Measurements from ENCODE around the gene CR1L. TPM values are rescaled to one million over a fixed set of nuclear protein-coding genes. Genes with fewer than 3 reads are reported as not detected.

CR1L gene
- total and polyA plus RNA-seq, 2 experiments from 2014 or later, result 5.8 to 21.4 TPM

DNA sequence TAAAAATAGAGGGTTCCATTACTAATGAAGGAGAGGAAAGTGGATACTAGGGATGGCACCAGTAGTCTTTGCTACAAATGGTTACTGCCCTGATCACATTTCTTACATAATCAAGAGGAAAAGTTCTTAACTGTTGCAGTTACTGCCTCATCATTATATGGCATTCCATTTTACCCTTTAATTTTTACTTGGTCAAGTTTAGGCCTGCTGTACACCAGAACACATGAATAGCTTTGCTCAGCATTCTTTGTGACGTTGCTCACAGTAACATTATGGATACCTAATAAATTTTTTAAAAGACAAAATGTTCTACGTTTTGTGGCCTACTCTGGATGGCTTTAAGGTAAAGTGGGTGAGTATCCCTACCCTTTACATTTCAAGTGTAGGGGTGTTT is 38.6 kb upstream of the CR1L start (continued):
- TF ChIP-seq, protein P1, sequence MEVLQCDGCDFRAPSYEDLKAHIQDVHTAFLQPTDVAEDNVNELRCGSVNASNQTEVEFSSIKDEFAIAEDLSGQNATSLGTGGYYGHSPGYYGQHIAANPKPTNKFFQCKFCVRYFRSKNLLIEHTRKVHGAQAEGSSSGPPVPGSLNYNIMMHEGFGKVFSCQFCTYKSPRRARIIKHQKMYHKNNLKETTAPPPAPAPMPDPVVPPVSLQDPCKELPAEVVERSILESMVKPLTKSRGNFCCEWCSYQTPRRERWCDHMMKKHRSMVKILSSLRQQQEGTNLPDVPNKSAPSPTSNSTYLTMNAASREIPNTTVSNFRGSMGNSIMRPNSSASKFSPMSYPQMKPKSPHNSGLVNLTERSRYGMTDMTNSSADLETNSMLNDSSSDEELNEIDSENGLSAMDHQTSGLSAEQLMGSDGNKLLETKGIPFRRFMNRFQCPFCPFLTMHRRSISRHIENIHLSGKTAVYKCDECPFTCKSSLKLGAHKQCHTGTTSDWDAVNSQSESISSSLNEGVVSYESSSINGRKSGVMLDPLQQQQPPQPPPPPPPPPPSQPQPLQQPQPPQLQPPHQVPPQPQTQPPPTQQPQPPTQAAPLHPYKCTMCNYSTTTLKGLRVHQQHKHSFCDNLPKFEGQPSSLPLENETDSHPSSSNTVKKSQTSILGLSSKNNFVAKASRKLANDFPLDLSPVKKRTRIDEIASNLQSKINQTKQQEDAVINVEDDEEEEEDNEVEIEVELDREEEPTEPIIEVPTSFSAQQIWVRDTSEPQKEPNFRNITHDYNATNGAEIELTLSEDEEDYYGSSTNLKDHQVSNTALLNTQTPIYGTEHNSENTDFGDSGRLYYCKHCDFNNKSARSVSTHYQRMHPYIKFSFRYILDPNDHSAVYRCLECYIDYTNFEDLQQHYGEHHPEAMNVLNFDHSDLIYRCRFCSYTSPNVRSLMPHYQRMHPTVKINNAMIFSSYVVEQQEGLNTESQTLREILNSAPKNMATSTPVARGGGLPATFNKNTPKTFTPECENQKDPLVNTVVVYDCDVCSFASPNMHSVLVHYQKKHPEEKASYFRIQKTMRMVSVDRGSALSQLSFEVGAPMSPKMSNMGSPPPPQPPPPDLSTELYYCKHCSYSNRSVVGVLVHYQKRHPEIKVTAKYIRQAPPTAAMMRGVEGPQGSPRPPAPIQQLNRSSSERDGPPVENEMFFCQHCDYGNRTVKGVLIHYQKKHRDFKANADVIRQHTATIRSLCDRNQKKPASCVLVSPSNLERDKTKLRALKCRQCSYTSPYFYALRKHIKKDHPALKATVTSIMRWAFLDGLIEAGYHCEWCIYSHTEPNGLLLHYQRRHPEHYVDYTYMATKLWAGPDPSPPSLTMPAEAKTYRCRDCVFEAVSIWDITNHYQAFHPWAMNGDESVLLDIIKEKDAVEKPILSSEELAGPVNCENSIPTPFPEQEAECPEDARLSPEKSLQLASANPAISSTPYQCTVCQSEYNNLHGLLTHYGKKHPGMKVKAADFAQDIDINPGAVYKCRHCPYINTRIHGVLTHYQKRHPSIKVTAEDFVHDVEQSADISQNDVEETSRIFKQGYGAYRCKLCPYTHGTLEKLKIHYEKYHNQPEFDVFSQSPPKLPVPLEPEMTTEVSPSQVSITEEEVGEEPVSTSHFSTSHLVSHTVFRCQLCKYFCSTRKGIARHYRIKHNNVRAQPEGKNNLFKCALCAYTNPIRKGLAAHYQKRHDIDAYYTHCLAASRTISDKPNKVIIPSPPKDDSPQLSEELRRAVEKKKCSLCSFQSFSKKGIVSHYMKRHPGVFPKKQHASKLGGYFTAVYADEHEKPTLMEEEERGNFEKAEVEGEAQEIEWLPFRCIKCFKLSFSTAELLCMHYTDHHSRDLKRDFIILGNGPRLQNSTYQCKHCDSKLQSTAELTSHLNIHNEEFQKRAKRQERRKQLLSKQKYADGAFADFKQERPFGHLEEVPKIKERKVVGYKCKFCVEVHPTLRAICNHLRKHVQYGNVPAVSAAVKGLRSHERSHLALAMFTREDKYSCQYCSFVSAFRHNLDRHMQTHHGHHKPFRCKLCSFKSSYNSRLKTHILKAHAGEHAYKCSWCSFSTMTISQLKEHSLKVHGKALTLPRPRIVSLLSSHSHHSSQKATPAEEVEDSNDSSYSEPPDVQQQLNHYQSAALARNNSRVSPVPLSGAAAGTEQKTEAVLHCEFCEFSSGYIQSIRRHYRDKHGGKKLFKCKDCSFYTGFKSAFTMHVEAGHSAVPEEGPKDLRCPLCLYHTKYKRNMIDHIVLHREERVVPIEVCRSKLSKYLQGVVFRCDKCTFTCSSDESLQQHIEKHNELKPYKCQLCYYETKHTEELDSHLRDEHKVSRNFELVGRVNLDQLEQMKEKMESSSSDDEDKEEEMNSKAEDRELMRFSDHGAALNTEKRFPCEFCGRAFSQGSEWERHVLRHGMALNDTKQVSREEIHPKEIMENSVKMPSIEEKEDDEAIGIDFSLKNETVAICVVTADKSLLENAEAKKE (CRISPR knock-in tag; IDR thresholded peaks at IDR 0.05), result no peak
- TF ChIP-seq, protein P2, sequence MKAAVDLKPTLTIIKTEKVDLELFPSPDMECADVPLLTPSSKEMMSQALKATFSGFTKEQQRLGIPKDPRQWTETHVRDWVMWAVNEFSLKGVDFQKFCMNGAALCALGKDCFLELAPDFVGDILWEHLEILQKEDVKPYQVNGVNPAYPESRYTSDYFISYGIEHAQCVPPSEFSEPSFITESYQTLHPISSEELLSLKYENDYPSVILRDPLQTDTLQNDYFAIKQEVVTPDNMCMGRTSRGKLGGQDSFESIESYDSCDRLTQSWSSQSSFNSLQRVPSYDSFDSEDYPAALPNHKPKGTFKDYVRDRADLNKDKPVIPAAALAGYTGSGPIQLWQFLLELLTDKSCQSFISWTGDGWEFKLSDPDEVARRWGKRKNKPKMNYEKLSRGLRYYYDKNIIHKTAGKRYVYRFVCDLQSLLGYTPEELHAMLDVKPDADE (IDR thresholded peaks at IDR 0.05), result no peak

DNA sequence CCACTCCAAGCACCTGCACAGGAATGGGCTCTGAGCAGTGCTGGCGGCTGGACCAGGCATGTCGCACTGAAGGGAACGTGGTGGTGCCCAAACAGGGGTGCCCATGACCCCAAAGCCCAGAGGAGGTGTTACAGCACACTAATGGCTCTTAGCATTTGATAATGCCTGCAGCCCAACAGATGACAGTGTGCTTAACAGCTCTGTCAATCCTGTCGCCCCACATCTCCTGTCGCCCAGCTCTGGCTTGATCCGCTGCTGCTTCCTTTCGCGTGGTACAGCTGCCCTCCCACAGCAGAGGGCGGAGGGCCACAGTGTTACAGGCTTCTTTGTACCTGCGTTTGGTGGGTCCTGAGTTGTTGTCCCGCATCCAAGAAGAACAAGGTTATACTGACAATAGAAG is 32.2 kb upstream of the CR1L start:
- H3K36me3 Mint-ChIP-seq (ENCODE audit: low read depth), result peaks cover 20% of the 10 kb centered on the region; the same call in 2 of the 3 replicates
- TF ChIP-seq ZNF331 (CRISPR knock-in tag; IDR thresholded peaks at IDR 0.05; ENCODE audit: low read depth) (no peak), NANOG (IDR thresholded peaks at IDR 0.05; ENCODE audit: borderline replicate concordance) (no peak), JUNB (IDR thresholded peaks at IDR 0.05; ENCODE audit: unreplicated experiment) (no peak), CREB1 (CRISPR knock-in tag; IDR thresholded peaks at IDR 0.05; ENCODE audit: low read depth) (no peak)
- TF ChIP-seq, protein P1 (CRISPR knock-in tag; IDR thresholded peaks at IDR 0.05), result no peak
- TF ChIP-seq, protein P3, sequence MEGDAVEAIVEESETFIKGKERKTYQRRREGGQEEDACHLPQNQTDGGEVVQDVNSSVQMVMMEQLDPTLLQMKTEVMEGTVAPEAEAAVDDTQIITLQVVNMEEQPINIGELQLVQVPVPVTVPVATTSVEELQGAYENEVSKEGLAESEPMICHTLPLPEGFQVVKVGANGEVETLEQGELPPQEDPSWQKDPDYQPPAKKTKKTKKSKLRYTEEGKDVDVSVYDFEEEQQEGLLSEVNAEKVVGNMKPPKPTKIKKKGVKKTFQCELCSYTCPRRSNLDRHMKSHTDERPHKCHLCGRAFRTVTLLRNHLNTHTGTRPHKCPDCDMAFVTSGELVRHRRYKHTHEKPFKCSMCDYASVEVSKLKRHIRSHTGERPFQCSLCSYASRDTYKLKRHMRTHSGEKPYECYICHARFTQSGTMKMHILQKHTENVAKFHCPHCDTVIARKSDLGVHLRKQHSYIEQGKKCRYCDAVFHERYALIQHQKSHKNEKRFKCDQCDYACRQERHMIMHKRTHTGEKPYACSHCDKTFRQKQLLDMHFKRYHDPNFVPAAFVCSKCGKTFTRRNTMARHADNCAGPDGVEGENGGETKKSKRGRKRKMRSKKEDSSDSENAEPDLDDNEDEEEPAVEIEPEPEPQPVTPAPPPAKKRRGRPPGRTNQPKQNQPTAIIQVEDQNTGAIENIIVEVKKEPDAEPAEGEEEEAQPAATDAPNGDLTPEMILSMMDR (conservative IDR thresholded peaks at IDR 0.05; ENCODE audit: low read depth in 2 of 2), result no peak

More for the DNA sequence above, 32.2 kb upstream of the CR1L start:
- H3K27ac ChIP-seq (ENCODE audit: low read depth), result no peak overlapping the region
- no peak overlapping the region for H3K4me3 Mint-ChIP-seq
- H3K27me3 Mint-ChIP-seq (ENCODE audit: insufficient read depth, low read depth, poor library complexity), result peaks cover 2% of the 10 kb centered on the region
- no peak for ATAC-seq
- peaks cover 22% of the 10 kb centered on the region for H3K9me3 Mint-ChIP-seq
- no peaks in the 10 kb centered on the region for H3K36me3 ChIP-seq (ENCODE audit: insufficient read depth)
- no peaks in the 10 kb centered on the region for H3K4me1 Mint-ChIP-seq
- H3K9me2 ChIP-seq (ENCODE audit: insufficient read depth), result peaks cover 9% of the 10 kb centered on the region; the same call in 1 of the 2 replicates
- no peak overlapping the region for H3K4me2 ChIP-seq
- no peaks in the 10 kb centered on the region for H4K20me1 ChIP-seq (replicated peaks; ENCODE audit: insufficient read depth)
- H3K27me3 ChIP-seq (ENCODE audit: insufficient read depth), result no peaks in the 10 kb centered on the region
- no peaks in the 10 kb centered on the region for H3K79me2 ChIP-seq (replicated peaks; ENCODE audit: insufficient read depth)
- H2AFZ ChIP-seq, result no peak overlapping the region
- peak; percentile 15 for DNase-seq (ENCODE audit: low spot score)
- no peak overlapping the region for H3K4me3 ChIP-seq
- no peaks in the 10 kb centered on the region for H3F3A ChIP-seq (replicated peaks; ENCODE audit: low read depth)
- no peak overlapping the region for H3K27ac Mint-ChIP-seq
- H3K4me1 ChIP-seq (ENCODE audit: insufficient read depth), result no peaks in the 10 kb centered on the region
